GM18508 (cell line): ENCODE results near the gene CDC7.
"Not testable (repeated sequence)": the region's sequence is repeated elsewhere in the genome, so short reads cannot be mapped to it uniquely, and the experiment has no call there.

Experiments used
- ATAC-seq: cut with Tn5 transposase; IDR thresholded peaks from one replicate; pipeline ENCODE4 v1.9.1; 2021; ENCODE audit warnings: moderate number of reproducible peaks; ENCODE audit not compliant: insufficient read depth, unreplicated experiment

CDC7 gene

GRCh38 chr1:91507328-91507727 lies 6.7 kb downstream of the CDC7 start:
- ATAC-seq, result no peak

GRCh38 chr1:91510754-91511153 lies 10.1 kb downstream of the CDC7 start:
- ATAC-seq, result no peak

GRCh38 chr1:91511386-91511785 lies 10.7 kb downstream of the CDC7 start:
- no peak for ATAC-seq

GRCh38 chr1:91513160-91513559 lies 12.5 kb downstream of the CDC7 start:
- no peak for ATAC-seq

- ATAC-seq, result no peak
These were observed 13.1 kb downstream of the CDC7 start for GRCh38 chr1:91513706-91514105.

- no peak for ATAC-seq
These were observed 15.3 kb downstream of the CDC7 start for GRCh38 chr1:91515994-91516393.

DNA sequence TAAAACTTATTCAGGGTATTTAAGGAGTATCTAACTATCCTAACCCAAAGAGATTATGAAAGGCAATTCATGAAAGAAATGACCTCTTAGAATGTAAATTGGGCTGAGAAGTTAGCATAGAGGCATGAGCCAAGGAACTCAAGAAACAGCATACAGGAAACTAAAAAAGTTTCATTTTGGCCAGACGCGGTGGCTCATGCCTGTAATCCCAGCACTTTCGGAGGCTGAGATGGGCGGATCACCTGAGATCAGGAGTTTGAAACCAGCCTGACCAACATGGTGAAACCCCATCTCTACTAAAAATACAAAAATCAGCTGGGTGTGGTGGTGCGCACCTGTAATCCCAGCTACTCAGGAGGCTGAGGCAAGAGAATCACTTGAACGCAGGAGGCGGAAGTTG lies 16.0 kb downstream of the CDC7 start:
- ATAC-seq, result not testable (repeated sequence)

DNA sequence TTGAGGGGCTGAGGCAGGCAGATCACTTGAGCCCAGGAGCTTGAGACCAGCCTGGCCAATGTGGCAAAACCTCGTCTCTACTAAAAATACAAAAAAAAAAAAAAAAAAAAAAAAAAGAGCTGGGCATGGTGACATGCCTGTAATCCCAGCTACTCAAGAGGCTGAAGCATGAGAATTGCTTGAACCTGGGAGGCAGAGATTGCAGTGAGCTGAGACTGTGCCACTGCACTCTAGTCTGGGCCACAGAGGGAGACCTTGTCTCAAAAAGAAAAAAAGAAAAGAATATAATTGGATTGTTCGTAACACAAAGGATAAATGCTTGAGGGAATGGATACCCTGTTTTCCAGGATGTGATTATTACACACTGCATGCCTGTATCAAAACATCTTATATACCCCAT lies 18.5 kb downstream of the CDC7 start:
- ATAC-seq, result not testable (repeated sequence)

DNA sequence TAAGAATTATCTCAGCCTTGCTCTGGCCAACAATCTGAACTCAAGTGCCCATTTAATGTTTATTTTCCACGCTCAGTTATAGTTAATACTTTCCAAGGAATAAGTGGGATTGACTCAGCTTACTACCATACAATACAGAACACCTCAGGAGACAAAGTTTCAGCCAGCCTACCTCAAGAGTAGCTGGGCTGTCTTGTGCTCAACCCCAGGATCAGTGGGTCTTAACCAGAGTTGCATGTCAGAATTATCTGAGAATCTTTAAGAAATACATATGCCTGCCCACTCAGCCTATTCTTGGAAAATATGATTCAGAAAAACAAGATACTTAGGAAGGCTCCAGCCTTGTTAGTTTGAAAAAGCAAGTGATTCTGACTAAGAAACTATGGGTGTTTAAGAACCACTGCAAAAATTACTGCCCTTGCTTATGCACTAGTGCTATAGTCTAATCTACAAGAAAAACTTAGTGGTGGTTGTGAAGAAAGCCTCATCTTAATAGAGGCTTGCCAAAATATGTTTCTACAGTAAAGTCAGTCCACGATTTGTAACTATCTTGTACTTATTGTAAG lies 20.4 kb downstream of the CDC7 start:
- no peak for ATAC-seq

DNA sequence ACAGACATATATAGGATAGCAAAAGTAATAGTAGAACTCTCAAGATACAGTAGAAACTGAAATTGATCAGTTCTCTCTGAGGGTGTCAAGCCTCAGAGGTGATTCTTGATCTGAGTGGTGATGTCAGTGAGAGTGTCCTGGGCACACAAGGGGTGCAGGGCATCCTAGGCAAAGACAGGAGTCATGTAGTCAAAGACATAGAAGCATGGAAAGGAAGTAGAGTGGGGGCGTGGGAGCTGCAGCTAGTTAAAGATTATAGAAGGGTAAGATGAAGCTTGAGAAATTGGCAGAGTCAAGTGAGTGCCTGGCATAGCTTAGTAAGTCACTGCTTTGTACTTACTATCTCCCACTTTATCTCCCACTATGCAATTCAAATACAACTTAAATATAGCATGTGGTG lies 22.8 kb downstream of the CDC7 start:
- ATAC-seq, result peak; percentile 99

DNA sequence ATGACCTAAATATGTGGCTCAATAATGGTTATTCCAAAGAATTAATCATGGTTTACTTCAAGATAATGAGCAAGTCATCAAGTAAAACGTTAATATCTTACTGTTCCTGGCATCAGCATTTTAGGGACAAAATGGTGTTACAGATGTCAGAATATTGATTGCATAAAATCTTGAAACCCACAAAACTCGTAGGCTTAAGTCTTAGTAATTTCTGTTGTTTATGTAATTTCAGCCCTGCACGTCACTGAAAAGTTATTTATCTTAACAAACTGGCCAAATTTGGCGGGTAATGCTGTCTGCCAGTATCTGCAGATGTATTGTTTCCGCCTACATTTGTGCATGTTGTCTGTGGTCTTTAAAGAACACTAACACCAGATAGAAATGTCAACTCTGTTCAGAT lies 25.8 kb downstream of the CDC7 start:
- ATAC-seq, result no peak

- ATAC-seq, result no peak
These were observed 26.7 kb downstream of the CDC7 start for GRCh38 chr1:91527266-91527765.

GRCh38 chr1:91527781-91528180 lies 27.1 kb downstream of the CDC7 start:
- ATAC-seq, result no peak

DNA sequence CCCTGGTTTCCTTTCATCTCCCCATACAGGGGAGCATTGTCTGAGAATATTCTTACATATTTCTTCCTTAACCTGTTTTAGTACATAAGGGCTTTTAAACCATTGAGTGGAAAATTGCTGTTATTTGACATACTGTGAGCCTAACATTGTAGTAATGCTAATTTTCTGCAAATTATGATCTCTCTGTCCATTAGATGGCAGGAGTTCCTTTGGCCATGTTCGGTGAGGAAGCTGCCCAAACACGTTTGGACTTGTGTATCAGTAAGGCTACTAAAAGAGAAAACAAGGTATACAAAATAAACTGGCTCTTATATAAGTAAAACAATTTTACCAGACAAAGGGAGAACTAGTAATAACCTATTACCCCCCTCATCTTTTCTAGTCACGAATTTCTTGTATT lies 29.2 kb downstream of the CDC7 start:
- ATAC-seq, result no peak

- no peak for ATAC-seq
These were observed 32.8 kb downstream of the CDC7 start for GRCh38 chr1:91533361-91534024.

GRCh38 chr1:91535441-91535840 lies 34.8 kb downstream of the CDC7 start:
- ATAC-seq, result no peak

- no peak for ATAC-seq
These were observed 36.8 kb downstream of the CDC7 start for GRCh38 chr1:91537281-91537986.

- no peak for ATAC-seq
These were observed 37.3 kb downstream of the CDC7 start for GRCh38 chr1:91537987-91538304.

- ATAC-seq, result no peak
These were observed 40.3 kb downstream of the CDC7 start for GRCh38 chr1:91540910-91541309.

DNA sequence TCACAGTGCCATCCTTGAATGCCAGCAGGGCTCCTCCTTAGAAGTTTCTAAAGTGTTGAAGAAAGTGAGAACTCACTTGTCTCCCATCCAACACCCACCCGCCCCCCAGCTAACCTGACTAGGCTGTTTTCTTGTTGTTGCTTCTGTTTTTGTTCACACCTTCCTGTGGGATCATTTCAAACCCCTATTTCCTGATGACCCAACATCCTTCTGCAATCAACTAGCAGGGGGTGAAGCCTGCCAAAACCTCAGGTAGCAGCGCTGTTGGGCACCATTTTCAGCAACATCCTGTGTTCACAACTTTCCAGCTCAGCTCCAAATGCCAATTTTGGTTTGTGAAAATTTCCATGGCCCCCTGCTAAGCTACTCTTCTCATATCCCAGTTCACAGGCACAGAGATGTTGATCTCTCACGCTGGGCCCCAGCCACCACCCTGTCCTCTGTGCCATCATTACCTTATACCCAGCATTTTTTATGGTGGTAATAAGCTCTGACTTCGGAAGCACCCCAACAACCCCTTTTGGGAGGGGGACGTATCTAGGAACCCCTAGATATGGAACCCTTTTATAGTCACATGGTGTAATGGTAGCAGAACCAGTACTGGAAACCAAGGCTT lies 41.4 kb downstream of the CDC7 start:
- ATAC-seq, result no peak
